SKM-1 (cell line): ENCODE results near the gene EXD1.
A peak's percentile ranks its signal among the peaks of the same experiment; 100 is the strongest.

Experiments used
- DNase-seq: peaks from one replicate; lab custom pipeline; 2025; ENCODE audit not compliant: unreplicated experiment; lab: John Stamatoyannopoulos, UW

EXD1 gene

DNA sequence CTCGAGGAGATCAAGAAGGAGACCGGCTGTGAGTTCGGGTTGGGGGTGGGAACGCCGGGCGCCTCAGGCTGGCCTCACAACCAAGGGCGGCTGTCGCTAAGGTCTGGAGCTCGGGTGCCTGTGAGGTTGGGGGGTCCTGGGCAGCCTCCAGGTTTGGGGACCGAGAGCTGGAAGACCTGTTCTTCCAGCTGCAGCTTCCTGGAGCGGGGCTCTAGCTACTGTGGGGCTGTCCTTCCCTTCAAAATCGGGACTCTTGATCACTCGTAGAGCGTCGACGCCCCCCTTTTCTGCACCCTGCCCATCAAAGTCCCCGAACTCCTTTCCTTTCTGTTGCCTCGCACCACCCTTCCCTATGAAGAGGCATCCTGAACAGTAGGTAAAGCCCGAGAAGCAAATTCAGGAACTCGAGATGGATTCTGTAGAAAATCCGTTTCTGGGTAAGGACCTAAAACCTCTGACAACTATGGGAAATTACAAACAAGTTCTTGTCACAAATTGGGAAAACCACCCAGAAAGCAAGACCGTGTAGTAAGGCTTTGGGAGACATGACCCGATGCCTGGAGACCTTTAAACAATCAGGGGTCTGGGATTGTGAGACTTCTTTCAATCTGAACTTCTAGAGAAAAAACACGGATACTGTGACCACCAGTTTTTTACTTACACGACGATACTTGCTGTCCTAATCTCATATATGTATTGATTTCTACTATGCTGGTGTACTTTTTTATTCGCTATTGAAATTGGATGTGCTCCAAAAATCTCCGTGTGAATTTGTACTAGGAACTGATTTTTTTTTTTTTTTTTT, 1.1 kb upstream of the EXD1 start:
- DNase-seq, result no peak

- no peak for DNase-seq
These were observed 260 bp downstream of the EXD1 start for GRCh38 chr15:41230345-41230649.

DNA sequence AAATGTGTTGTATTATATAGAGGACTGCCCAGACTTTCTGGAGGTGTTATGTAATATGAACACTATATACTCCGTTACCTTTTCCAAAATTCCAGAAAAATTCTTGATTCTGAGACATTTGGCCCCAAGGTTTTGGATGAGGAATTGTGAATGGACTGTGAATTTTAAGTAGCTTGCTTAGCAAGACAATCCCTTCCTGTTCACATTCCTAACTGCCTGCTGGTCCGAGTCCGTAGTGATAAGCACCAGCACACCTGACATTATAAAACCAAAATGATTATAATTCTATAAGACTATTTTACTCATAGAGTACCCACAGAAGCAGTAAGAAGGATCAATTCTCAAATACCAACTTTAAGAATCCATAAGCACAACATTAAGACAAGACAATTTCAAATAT, 11.2 kb downstream of the EXD1 start:
- no peak for DNase-seq

GRCh38 chr15:41218851-41219250, 11.7 kb downstream of the EXD1 start:
- DNase-seq, result no peak

DNA sequence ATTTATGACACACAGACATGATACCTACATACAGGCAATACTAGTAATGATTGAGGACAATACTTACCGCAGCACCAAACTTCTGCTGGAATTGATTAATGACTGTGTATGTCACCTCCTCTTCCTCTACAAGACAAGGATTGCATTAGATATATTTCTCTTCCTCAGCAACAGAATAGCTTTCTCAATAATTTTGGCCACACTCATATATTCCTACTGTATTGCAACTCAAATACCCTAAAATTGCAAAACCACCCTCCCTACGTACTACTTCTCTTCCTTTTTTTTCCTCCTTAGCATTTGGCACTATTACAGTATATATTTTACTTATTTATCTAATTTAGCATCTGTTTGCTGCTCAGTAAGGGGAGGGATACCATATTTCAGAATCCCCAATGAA, 14.8 kb downstream of the EXD1 start:
- peak; percentile 90 for DNase-seq

DNA sequence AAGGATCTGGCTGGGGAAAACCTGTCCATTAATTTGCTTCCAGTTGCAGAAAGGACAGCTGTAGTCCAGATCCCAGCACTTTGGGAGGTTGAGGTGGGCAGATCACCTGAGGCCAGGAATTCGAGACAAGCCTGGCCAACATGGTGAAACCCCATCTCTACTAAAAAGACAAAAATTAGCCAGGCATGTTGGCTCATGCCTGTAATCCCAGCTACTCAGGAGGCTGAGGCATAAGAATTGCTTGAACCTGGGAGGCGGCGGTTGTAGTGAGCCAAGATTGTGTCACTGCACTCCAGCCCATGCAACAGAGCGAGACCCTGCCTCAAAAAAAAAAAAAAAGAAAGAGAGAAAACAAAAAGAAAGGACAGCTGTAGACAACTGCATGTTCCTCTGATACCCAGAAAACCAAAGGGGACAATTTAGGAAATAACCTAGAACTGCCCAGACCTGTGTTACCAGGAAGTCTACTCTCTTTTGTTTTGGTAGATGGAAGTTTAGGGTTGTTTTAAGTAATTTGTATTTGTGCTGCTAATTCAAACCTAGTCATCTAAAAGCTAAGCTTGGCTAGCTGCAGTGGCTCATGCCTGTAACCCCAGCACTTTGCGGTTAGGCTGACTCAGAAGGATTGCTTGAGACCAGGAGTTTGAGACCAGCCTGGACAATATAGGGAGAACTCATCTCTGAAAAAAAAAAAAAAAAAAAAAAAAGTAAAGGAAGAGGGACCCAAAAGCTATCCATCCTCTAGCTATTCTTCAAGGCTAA, 22.7 kb downstream of the EXD1 start:
- no peak for DNase-seq

- DNase-seq, result no peak
These were observed 25.2 kb downstream of the EXD1 start for GRCh38 chr15:41205315-41205714.

- no peak for DNase-seq
These were observed 27.2 kb downstream of the EXD1 start for GRCh38 chr15:41203395-41203794.

GRCh38 chr15:41199470-41199869, 31.1 kb downstream of the EXD1 start:
- no peak for DNase-seq

GRCh38 chr15:41194444-41194843, 36.1 kb downstream of the EXD1 start:
- no peak for DNase-seq

GRCh38 chr15:41183581-41183980, 47.0 kb downstream of the EXD1 start:
- DNase-seq, result no peak

DNA sequence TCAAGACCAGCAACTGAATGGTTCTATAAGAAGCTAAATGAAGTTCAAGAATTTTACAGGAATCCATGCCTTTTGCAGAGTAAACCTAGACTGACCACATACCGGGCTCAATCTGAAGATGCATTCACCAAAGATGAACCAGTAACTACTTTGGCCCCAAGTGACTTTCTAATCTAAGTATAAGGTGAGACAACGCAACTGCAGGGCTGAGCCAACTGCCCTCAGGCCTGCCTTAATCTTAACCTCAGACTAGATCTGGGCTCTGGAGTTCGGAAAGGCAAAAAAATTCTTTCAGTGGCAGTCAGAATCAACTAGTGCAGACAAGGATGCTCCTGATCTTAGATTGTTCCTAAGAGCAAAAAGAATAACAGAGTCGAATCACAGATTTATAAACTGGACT, 48.3 kb downstream of the EXD1 start:
- no peak for DNase-seq

DNA sequence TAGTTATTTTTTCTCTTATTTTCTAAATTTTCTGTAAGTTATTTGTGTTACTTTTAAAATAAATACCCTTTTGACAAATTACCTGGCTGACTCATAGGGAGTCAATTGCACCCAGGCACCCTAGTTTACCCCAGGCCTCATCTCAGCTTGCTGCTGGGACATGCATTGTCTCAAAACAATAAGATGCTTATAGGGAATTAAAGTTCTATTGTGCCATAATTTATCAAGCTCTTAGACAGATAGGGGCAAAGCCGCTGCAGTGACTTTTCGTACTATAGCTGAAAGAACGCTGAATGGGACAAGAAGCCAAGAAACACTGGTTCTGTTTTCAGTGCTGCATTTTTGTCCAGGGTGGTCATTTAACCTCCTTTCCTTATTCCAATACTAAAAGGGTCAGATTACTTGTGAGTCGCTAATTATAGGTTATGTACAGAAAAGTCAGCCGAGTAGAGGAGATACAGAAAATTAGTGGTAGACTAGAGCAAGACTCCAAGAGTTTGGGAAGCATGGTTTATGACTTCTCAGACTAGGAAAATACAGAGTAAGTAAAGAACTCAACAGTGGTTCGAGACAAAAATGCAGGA, 50.3 kb downstream of the EXD1 start:
- DNase-seq, result no peak

DNA sequence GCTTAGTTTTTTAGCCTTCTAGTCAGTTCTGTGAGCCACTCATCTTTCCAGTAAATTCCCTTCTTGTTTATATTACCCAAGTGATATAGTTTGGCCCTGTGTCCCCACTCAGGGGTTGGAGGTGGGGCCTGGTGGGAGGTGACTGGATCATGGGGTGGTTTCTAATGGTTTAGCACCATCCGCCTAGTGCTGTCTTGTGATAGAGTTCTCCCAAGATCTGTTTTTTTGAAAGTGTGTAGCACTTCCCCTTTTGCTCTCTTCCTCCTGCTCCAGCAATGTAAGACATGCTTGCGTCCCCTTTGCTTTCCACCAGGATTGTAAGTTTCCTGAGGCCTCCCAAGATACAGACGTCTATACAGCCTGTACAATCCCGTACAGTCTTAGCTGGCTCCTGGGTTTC, 60.8 kb downstream of the EXD1 start:
- DNase-seq, result peak; percentile 28

DNA sequence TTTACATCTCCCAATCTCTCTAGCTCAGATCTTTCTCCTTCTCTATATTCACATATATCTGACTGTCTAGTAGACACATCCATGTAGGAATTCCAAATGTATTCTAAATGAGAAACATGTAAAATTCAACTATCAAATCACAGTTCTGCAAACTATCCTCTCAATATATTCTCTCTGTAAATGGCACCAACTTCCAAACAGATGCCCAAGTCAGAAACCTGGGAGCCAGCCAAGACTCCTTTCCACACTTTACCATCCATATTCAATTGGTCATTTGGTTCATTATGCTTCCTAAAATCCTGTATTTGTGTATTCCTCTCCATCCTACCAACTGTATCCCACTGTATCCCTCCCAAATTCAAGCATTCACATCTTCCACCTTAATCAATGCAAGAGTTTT, 61.5 kb downstream of the EXD1 start:
- no peak for DNase-seq

- DNase-seq, result no peak
These were observed 68.8 kb downstream of the EXD1 start for GRCh38 chr15:41161736-41162135.

- DNase-seq, result no peak
These were observed 69.2 kb downstream of the EXD1 start for GRCh38 chr15:41161336-41161735.

DNA sequence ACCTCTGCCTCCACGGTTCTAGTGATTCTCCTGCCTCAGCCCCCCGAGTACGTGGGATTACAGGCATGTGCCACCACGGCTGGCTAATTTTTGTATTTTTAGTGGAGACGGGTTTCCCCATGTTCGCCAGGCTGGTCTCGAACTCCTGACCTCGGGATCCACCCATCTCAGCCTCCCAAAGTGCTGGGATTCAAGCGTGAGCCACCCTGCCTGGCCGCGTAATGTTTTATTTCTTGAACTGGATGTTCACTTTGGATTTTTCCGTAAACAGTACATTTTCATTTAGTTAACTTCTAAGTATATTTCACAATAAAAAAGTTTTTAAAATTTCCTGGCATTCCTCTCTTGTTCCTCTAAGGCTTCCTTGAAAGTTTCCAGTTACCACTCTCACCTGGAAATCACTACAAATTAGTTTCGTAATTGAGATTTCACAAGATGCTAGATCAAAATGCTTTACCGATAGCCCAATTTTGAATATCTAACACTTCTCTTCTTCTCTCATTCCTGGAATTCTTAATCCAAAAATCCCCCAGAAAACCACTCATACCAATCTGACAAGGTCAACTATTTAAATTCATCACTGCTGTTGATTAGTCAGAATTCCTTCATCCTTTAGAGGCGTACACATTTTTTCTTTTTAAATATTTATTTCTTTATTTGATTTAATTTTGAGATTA, 69.8 kb downstream of the EXD1 start:
- no peak for DNase-seq

GRCh38 chr15:41154412-41154811, 76.1 kb downstream of the EXD1 start:
- DNase-seq, result no peak

- no peak for DNase-seq
These were observed 76.8 kb downstream of the EXD1 start for GRCh38 chr15:41153733-41154132.

DNA sequence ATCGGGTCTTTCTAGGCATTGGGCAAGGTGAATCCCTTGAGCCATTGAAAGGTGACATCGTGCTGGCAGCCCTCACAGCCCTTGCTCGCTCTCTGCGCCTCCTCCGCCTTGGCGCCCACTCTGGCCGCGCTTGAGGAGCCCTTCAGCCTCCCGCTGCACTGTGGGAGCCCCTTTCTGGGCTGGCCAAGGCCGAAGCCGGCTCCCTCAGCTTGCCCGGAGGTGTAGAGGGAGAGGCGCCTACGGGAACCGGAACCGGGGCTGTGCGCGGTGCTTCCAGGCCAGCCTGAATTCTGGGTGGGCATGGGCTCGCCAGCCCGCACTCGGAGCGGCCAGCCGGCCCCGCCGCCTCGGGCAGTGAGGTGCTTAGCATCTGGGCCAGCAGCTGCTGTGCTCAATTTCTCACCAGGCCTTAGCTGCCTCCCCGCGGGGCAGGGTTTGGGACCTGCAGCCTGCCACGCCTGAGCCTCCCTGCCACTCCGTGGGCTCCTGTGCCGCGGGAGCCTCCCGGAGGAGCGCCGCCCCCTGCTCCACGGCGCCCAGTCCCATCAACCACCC, 79.0 kb downstream of the EXD1 start:
- no peak for DNase-seq
